ENCODE measurements around the gene PUDP.

The PUDP gene

GRCh38 chrX:7109838-7110793, 37.8 kb downstream of the PUDP start:
- Histone ChIP-seq H3K9me3 (ENCODE audit: control insufficient read depth, insufficient read depth, low read length) (no peaks in the 10 kb centered on the region), H3K79me2 (ENCODE audit: control insufficient read depth, low read length) (peaks cover 69% of the 10 kb centered on the region), H3K27me3 (ENCODE audit: control insufficient read depth, low read length) (no peaks in the 10 kb centered on the region), H3K4me3 (ENCODE audit: low read length) (peak overlapping the region; percentile 66), H3K36me3 (ENCODE audit: control insufficient read depth, low read length) (peaks cover 53% of the 10 kb centered on the region), H3K27ac (ENCODE audit: low read depth, low read length) (peak overlapping the region; percentile 98), H3K9me2 (replicated peaks; ENCODE audit: control insufficient read depth, low read length) (no peaks in the 10 kb centered on the region), H3K4me2 (ENCODE audit: low read length) (peak overlapping the region; percentile 85), H3F3A (ENCODE audit: control insufficient read depth, insufficient read depth) (peaks cover 13% of the 10 kb centered on the region; the same call in 1 of the 2 replicates), H3K4me1 (ENCODE audit: control insufficient read depth, low read length) (peaks cover 72% of the 10 kb centered on the region), H4K20me1 (ENCODE audit: control insufficient read depth, insufficient read depth, low read depth, low read length) (no peaks in the 10 kb centered on the region)
- TF ChIP-seq CTCF (IDR thresholded peaks at IDR 0.05; ENCODE audit: low read depth, low read length, poor library complexity, severe bottlenecking), result no peak
- TF ChIP-seq EZH2phosphoT487 (IDR thresholded peaks at IDR 0.05; ENCODE audit: borderline replicate concordance, low read length), result no peak

- Histone ChIP-seq H3K79me2 (ENCODE audit: control insufficient read depth, low read length) (peaks cover 59% of the 10 kb centered on the region), H3K4me1 (ENCODE audit: control insufficient read depth, low read length) (peaks cover 62% of the 10 kb centered on the region), H3K4me2 (ENCODE audit: low read length) (peak overlapping the region; percentile 85), H3K27me3 (ENCODE audit: control insufficient read depth, low read length) (no peaks in the 10 kb centered on the region), H3F3A (ENCODE audit: control insufficient read depth, insufficient read depth) (peaks cover 13% of the 10 kb centered on the region; the same call in 1 of the 2 replicates), H3K4me3 (ENCODE audit: low read length) (peak overlapping the region; percentile 66), H3K27ac (ENCODE audit: low read depth, low read length) (peak overlapping the region; percentile 98), H3K9me3 (ENCODE audit: control insufficient read depth, insufficient read depth, low read length) (no peaks in the 10 kb centered on the region), H3K9me2 (replicated peaks; ENCODE audit: control insufficient read depth, low read length) (no peaks in the 10 kb centered on the region), H4K20me1 (ENCODE audit: control insufficient read depth, insufficient read depth, low read depth, low read length) (no peaks in the 10 kb centered on the region), H3K36me3 (ENCODE audit: control insufficient read depth, low read length) (peaks cover 62% of the 10 kb centered on the region)
- TF ChIP-seq EZH2phosphoT487 (IDR thresholded peaks at IDR 0.05; ENCODE audit: borderline replicate concordance, low read length), result no peak
- TF ChIP-seq CTCF (IDR thresholded peaks at IDR 0.05; ENCODE audit: low read depth, low read length, poor library complexity, severe bottlenecking), result no peak
Observed at GRCh38 chrX:7109049-7109531, 38.9 kb downstream of the PUDP start.

- peaks cover 13% of the 10 kb centered on the region; the same call in 1 of the 2 replicates for H3F3A ChIP-seq (ENCODE audit: control insufficient read depth, insufficient read depth)
- no peak for TF ChIP-seq EZH2phosphoT487 (IDR thresholded peaks at IDR 0.05; ENCODE audit: borderline replicate concordance, low read length)
- no peaks in the 10 kb centered on the region; the same call in 1 of the 2 replicates for H3K9me3 ChIP-seq (ENCODE audit: control insufficient read depth, insufficient read depth, low read length)
- H3K4me1 ChIP-seq (ENCODE audit: control insufficient read depth, low read length), result peaks cover 60% of the 10 kb centered on the region
- H3K79me2 ChIP-seq (ENCODE audit: control insufficient read depth, low read length), result peaks cover 58% of the 10 kb centered on the region
- no peaks in the 10 kb centered on the region for H3K27me3 ChIP-seq (ENCODE audit: control insufficient read depth, low read length)
- no peaks in the 10 kb centered on the region for H4K20me1 ChIP-seq (ENCODE audit: control insufficient read depth, insufficient read depth, low read depth, low read length)
- H3K4me3 ChIP-seq (ENCODE audit: low read length), result no peak overlapping the region
- peaks cover 68% of the 10 kb centered on the region for H3K36me3 ChIP-seq (ENCODE audit: control insufficient read depth, low read length)
- H3K4me2 ChIP-seq (ENCODE audit: low read length), result peak overlapping the region; percentile 85; the same call in 1 of the 2 replicates
- no peaks in the 10 kb centered on the region for H3K9me2 ChIP-seq (replicated peaks; ENCODE audit: control insufficient read depth, low read length)
- H3K27ac ChIP-seq (ENCODE audit: low read depth, low read length), result peak overlapping the region; percentile 98
Observed at GRCh38 chrX:7108030-7108429, 39.9 kb downstream of the PUDP start.

All from DOHH2 (cell line).